RPMI7951 (cell line): ENCODE results near the gene IDUA. TPM values are rescaled to one million over a fixed set of nuclear protein-coding genes. Genes with fewer than 3 reads are reported as not detected.
A peak's percentile ranks its signal among the peaks of the same experiment; 100 is the strongest.

Experiments used
- DNase-seq: peaks from one replicate; pipeline ENCODE4 v3.0.0-alpha.2; 2012; ENCODE audit warnings: low read depth
- total RNA-seq: library from RNA; depleted of rRNA; stranded (reverse); fragments of >200 nt; shearing (Covaris generic); gene quantifications from 2 replicates; pipeline ENCODE4 v1.2.3, GENCODE V29; 2014

The IDUA gene
- total RNA-seq, 1 experiment from 2014 or later: 0.60 TPM

GRCh38 chr4:1031346-1031745, 44.5 kb downstream of the IDUA start:
- DNase-seq: no peak

DNA sequence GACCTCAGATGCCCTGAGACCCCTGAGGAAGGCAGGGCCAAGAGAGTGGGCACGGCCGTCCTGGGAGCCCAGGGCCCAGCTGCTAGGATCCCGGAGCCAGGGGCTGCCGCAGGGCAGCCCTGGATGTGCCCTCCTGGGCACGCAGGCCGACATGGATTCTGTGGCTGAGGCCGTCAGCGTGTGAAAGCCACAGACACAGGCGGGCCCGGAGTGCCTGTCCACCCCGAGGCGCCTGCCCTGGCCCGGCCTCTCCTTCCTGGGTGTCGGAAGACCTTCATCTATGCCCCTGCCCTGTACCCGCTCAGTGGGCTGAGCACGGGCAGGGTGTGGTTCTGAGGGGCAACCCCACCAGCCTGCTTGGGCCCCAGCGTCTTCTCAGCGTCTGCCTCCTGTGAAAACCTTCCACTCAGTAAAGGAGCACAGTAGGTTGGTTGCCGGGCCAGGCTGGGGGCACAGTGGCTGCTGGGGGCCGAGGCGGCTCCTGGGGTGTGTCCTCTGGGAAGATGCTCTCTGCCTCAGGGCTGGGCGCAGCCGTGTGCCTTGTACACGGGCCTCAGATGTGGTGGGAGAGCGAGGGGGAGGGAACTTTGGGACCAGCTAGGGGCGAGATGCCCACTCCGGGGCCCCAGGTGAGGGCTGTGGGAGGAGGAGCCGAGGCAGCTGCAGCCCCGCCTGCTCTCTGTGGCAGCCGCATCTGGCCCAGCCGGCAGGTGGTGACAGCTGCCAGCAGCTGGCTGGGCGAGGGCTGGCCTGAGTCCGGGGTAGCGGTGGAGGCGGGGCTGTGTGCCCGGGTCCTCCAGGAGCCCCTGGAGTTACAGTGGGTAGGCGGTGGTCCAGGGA, 45.3 kb downstream of the IDUA start:
- DNase-seq: no peak

DNA sequence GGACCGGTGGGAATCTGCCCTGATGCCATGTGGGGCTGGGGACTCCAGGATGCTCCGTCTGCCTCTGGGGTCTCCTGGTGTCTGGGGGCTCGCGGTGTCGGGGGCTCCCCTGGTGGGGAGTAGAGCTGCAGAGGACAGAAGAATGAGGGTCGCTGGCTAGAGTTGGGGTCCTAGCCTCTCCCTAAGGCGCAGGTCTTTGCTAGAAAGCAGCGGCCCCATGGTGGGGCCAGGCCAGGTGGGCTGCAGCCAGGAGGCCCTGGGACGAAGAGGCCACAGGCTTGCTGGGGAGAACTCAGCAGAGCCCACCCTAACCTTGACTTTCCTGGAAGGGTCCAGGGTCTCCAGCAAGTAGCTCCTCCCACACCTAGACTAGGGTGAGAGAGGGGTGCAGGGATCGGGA, 46.0 kb downstream of the IDUA start:
- no peak for DNase-seq

- DNase-seq: no peak
Observed at GRCh38 chr4:1033840-1034551, 47.2 kb downstream of the IDUA start.

DNA sequence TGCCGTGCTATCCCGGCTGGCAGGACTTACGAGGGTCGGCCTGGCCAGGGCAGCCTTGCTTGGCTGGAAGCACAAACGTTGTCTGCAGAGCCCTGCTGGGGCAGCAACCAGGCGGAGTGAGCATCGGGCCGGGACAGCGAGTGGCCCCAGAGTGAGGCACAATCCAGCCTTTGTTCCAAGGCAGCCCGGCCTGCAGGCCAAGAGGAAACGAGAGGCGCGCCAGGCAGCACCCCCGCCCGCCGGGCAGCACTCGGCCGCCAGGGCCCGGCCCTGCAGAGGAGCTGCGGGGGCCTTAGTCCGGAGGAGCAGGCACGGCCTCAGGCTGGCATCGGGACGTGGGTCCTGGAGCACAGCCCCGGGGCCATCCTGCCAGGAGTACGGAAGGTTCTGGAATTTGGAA, 48.7 kb downstream of the IDUA start:
- DNase-seq: no peak

GRCh38 chr4:1036095-1036494, 49.3 kb downstream of the IDUA start:
- no peak for DNase-seq

DNA sequence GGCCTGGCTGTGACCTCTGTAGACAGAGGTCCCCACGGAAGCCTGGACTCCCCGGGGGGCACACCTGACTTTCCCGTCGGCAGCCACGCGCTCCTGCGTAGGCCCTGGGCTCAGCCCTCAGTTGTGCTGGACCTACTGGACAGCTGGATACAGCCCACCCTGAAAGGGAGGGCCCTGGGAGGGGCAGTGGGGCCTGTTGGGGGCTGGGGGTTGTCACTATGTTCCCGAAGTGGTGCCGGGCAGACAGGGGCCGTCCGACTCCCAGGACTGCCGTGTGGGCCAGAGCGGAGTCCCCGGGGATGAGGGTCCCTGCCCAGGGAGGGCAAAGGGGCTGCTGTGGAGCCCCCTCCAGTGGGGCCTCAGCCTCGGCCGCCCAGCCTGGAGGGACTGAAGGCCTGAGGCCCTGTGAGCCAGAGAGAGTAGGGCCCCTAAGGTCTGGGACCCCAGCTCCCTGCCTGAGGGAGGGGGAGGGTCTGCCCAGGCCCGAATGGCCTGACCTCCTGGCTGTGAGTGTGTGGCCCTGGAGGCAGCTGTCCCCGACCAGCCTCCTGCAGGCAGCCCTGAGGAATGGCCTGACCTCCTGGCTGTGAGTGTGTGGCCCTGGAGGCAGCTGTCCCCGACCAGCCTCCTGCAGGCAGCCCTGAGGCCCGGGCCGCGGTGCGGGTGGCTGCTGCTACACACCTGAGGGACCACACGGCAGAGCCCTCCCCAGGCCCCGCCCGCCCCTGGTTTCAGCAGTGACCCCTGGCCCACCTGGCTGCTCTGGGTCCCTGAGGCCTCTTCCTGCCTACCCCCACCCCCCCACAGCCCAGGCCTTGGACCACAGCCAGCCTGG, 50.3 kb downstream of the IDUA start:
- DNase-seq: no peak

DNA sequence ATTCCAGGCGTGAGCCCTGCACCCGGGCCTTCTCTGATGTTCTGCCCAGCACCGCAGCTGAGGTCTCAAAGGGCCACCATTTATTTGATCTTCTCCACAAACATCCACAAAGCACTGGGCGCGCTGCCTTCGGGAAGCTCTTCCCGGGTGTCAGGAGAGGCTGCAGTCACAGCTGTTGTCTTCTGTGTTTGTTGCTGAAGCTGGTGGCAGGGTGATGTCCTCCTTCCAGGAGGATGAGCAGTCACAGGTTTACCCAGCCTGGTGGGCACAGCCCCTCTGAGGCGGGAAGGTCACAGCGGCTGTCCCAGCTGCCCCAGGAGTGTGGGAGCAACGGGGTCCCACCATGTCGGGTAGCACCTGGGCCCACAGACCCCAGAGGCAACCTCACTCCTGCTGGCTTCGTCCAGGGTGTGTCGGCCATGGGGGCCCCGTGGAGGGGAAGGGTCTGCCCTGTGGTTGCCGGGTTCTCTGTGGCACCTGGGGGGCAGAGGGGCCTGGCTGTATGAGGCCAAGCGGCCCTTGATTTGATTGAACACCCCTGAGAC, 52.2 kb downstream of the IDUA start:
- DNase-seq: no peak

- no peak for DNase-seq
Observed at GRCh38 chr4:1039493-1040343, 52.9 kb downstream of the IDUA start.

- DNase-seq: no peak
Observed at GRCh38 chr4:1040344-1041146, 53.7 kb downstream of the IDUA start.

DNA sequence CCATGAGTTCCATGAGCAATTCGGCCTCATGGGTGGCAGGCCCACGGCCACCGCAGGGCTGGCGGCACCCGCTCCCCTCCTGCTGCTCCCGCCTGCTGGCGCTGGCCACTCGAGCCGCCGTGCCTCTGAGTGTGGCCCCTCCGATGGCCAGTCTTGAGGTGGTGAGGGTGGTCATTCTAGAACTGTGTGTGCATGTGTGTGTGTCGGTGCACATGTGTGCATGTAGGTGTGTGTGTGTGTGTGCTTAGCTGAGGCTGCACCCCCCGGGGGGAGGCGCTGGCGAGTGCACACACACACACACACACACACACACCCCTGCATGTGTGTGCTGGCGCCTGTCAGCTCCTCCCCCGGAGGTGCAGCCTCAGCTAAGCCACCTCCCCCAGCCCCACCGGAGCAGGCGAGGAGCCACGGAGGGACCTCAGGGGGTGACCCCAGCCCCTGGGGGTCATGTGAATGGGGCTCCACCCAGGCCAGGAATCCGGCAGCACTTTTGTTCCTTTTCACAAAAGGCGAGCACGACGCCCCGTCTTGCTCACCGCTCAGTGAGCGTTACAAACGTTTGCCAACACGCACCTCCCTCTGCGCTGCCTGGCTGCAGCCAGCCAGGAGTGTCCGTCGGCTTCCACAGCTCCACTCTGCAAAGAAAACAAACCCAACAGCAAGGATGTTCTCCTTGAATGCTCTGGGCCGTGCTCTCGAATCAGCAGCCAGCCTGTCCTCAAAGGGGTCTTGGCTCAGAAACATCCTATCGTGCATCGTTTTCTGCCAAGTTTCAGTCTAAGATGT, 54.5 kb downstream of the IDUA start:
- DNase-seq: no peak

DNA sequence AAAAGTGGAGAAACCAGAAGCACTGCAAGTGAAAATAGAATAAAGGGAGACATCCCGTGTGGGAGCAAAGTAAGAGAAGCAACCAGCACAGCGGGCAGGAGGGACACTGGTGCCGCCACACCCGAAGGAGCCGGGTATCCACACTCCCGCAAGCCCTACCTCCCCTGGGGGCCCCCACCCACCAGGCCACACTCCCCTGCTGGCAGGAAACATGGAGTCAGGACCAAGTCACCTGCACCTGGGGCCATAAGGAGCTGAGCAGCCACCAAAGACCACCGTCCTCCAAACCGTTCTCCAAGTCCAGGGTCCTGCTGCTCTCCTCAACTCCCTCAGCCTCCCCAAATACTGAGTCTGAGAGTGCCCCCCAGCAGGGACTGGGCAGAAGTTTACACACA, 55.1 kb downstream of the IDUA start:
- no peak for DNase-seq

- DNase-seq: no peak
Observed at GRCh38 chr4:1042352-1043055, 55.7 kb downstream of the IDUA start.

- DNase-seq: no peak
Observed at GRCh38 chr4:1043162-1043561, 56.3 kb downstream of the IDUA start.

GRCh38 chr4:1043651-1044468, 57.0 kb downstream of the IDUA start:
- DNase-seq: peak; percentile 98

GRCh38 chr4:1044469-1045192, 57.8 kb downstream of the IDUA start:
- no peak for DNase-seq

DNA sequence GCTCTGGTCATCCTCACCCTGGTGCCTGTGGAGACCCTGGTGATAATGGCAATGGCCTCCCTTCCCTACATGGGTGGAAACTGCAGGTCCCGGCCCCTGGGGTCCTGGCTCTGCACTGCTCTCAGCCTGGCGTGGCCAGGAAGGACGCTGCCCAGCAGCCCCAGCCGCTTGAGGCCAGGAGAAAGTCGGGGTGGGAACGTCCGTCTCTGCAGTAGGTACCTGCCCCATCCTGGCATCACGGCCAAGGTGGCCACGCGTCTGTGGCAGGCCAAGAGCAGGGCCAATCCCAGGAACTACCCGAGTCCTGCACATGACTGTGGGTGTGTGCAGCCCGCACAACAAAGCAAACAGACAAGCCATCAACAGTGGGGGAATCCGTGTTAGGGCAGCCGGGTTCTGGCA, 58.4 kb downstream of the IDUA start:
- no peak for DNase-seq
